NOMO-1 treated with DMSO at 0.1 percent for 48 hours (cell line): ENCODE measurements around the gene TMEM11.

Experiments used
- DNase-seq: peaks from one replicate; lab custom pipeline; 2025; ENCODE audit not compliant: unreplicated experiment; lab: John Stamatoyannopoulos, UW

TMEM11 gene, protein sequence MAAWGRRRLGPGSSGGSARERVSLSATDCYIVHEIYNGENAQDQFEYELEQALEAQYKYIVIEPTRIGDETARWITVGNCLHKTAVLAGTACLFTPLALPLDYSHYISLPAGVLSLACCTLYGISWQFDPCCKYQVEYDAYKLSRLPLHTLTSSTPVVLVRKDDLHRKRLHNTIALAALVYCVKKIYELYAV

GRCh38 chr17:21214015-21214776 is at the start of gene TMEM11:
TMEM11 (minus strand) TSS chr17:21214161; CDS start chr17:21214152, 9 bp downstream.
- peak; percentile 94 for DNase-seq

- DNase-seq, result no peak
Measured at GRCh38 chr17:21263376-21263775, 49.4 kb upstream of the TMEM11 start.

- DNase-seq, result no peak
Measured at GRCh38 chr17:21262259-21262993, 48.5 kb upstream of the TMEM11 start.

- no peak for DNase-seq
Measured at GRCh38 chr17:21258593-21258992, 44.6 kb upstream of the TMEM11 start.

- no peak for DNase-seq
Measured at GRCh38 chr17:21253646-21254441, 39.9 kb upstream of the TMEM11 start.

DNA sequence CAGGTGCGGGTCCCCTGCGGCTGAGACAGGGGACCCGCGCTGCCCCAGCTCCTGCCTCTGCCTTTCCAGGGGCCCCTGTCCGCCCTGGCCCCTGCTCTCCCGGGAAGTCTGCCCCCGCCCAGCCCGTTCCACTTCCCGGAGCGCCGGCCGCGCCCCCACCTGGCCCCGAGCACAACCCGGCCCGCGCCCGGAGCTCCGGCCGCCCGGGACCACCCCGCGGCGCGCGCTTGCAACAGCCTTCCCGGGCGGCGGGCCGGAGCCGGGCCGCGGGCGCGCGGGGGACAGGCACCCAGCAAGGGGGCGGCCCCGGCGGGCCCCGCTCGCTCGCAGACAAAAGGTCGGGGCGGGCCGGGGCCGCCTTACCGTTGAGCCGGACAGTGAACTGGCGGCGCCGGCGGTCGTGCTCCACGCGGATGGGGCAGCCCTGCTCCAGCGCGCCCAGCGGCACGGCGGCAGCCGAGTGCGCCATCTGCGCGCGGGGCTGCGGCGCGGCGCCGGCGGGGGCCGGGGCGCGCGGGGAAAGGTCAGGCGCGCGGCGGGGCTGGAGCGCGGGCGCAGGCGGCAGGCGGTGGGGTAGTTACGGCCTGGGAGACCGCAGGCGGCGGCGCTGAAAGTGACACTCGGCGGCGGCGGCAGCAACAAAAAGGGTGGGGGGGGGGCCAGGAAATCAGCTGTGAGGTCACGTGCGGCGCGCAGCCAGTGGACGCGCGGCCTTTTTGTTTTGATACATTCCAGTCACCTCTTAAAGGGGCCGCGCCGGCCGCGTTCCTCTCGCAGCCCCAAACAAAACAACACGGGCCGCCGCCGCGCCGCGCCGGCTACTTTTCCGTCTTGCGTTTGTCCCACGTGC is 39.1 kb upstream of the TMEM11 start, which contains the start of gene NATD1:
TSS of gene NATD1 (minus strand) at position 615 of the 850 bp plus-strand sequence. CDS start at position 469, 146 bp downstream.
- peak; percentile 80 for DNase-seq

DNA sequence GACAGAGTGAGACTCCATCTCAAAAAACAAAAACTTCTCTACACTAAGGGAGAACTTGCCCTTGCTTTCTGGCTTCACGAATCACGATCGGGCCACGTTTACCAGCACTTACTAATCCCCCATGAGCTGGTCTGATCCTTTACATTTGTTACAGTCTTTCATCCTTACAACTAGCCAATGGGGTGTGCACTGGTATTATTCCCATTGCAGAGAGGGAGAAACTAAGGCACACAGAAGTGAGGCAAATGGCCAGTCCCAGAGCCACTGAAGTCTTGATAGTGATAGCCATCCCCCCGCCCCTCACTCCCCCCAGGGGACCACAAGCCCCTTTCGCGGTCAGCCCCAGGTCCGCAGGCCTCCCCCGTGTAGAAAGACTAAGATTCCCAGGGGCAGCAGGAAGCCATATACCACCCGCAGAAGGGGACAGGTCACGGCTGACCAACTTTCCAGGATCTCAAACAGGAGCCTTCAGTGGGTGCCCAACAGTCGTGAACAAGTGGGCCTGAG is 38.4 kb upstream of the TMEM11 start:
- DNase-seq, result no peak

- DNase-seq, result no peak
Measured at GRCh38 chr17:21251337-21252010, 37.5 kb upstream of the TMEM11 start.

DNA sequence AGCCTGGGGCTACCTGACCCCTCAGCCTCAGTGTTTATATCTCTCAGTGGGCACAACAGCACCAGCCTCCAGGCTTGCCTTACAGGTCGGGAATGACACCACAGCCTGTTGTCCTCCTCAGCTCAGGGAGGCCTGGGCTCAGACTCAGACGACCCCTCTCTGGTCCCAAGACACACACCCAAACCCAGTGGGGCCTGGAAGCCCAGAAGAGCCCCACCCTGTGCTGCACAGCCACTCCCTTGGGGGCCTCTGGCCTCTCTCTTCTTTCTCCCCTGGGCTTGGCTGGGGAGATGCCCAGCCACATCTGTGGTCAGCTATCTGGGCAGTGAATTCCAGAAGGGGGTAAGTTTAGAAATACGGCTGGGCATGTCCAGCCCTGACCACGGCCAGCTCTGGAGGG is 36.9 kb upstream of the TMEM11 start:
- no peak for DNase-seq

GRCh38 chr17:21249920-21250703 is 36.2 kb upstream of the TMEM11 start:
- DNase-seq, result no peak

DNA sequence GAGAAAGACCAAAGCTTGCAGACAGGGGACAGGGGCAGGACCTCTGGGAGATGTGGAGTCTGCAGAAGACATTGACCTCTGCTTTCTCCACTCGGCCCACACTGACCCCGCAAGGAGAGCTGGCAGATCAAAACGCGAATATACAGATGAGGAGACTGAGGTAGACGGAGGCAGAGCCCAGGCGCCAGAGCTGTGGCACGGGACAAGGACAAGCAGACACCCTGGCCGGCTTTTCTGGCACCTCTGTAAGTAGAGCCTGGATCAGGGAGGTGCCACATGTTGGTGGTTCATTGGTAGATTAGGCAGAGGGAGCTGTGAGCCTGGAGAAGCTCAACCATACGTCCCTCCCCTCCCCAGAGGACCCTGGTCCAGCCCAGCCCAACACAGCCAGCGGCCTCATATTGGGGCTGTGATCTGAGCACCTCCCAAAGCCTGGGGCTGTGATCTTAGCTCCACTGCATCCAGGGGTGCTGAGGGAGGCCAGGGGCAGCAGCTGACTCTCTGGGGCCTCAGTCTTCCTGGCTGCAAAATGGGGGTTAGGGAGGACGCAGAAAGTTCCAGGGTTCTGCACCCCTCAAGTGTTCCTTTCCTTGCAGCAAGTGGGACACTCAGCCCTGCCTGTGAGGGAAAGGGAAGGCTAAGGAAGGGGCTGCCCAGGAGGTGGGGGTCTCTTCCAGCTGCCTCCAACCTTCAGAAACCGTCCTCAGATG is 35.3 kb upstream of the TMEM11 start:
- no peak for DNase-seq

DNA sequence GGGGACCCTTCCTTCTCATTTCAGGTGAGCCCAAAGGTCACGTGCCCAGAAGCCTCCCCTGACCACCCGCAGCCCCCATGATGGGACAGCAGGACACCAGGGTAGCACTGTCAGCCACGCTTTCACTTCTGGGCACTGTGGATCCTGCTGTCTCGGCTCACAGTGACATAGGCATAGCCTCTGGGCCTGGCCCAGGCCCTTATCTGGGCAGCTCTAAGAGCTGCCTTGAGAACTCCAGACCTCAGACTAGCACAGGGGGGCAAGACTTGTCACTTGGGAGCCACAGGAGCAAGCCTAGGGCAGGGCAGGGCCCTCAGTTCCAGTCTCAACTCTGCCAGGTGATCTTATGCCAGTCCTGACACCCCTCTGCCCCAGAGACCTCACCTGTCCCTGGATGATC is 34.5 kb upstream of the TMEM11 start:
- no peak for DNase-seq

DNA sequence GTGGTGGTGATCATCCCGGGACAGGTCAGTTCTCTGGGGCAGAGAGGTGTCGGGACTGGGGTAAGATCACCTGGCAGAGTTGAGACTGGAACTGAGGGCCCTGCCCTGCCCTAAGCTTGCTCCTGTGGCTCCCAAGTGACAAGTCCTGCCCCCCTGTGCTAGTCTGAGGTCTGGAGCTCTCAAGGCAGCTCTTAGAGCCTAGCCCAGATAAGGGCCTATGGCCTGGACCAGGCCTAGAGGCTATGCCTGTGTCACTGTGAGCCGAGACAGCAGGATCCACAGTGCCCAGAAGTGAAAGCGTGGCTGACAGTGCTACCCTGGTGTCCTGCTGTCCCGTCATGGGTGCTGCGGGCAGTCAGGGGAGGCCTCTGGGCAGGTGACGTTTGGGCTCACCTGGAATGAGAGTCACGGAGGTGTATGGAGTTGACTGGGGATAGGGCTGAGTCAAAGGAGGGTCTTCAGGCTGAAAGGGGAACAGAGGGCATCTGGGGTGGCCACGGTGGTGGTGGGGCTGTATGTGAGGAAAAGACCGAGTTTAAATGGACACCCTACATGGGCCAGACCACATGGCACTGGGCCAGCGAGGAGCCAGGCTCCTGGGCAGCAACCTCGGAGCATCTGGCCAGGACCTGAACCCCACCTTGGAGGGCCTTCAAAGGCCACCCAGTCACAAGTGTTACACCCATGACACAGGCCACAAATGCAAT is 33.7 kb upstream of the TMEM11 start:
- no peak for DNase-seq

DNA sequence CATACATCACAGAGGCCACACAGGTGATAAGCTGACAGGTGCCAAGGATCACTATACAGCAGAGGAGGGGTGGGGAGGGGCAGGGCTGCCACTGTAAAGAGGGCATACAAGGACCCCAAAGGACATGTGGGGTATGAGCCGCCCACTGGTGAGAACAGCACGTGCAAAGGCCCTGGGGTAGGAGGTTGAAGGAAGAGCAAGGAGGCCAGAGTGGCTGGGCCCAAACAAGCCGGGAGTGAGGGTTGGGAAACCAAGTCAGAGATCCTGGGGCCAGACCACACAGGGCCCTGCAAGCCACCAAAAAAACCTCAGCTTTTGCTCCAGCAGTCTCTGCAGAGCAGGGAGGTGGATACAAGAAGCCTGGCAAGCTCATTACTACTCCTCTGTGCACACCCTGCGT is 32.7 kb upstream of the TMEM11 start:
- DNase-seq, result no peak

GRCh38 chr17:21245639-21246084 is 31.7 kb upstream of the TMEM11 start:
- DNase-seq, result no peak

DNA sequence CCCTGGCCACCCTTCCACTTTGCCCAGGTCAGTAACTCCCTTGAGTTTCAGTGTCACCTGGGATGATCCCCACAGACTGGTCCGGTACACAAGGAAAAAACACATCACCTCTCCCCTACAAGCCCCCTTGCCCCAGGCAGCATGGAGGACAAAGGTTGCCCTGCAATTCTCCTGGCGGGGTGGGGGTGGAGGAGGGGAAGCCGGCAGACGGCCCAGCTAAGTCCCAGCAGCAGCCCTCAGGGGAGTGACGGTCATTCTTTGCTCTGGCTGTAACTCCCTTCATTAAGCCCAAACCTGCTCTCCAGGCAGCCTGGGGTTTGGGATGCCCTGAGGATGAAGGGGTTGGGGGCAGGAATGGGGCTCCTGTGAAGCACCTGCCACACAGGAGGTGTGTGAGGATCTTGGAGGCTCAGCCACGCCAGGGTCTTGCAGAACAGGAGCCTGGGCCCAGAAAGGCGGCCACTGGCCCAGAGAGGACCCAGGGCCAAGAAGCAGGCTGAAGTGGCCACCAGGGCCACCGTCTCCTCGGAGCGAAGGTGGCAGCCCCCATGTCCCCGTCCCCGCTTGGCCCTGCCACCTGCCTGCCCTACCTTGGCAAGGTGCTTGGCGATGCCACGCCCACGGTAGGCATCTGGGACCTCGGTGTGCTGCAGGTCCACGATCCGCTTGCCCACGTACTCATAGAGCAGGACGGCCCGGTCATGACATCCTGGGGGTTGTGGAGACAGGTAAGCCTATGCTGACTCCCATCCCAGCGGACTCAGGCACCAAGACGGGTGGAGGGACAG is 29.7 kb upstream of the TMEM11 start:
- no peak for DNase-seq
